Esophagus muscularis mucosa (tissue), 4 donors: ENCODE data around the gene CEACAM1. TPM values are rescaled to one million over a fixed set of nuclear protein-coding genes. Genes with fewer than 3 reads are reported as not detected.
"Not testable (repeated sequence)": the region's sequence is repeated elsewhere in the genome, so short reads cannot be mapped to it uniquely, and the experiment has no call there.

Experiments used
- DNase-seq: peaks from one replicate; pipeline ENCODE4 v3.0.0-alpha.2; 2017; ENCODE audit errors: extremely low spot score
- H3K27ac ChIP-seq, 4 donors: fragments of 200-600 bp; sonication (generic); replicated peaks in 1 of 4; 1 replicate in 3 of 4; 2 replicates in 1 of 4; pipeline ENCODE4 v1.5.1; 2016 to 2019; ENCODE audit warnings: mild to moderate bottlenecking in 1 of 4
- H3K27me3 ChIP-seq, 4 donors: fragments of 200-600 bp; sonication (generic); one replicate each; pipeline versions ENCODE4 v1.5.1 to v1.6.0; 2016 to 2019
- H3K36me3 ChIP-seq, 4 donors: fragments of 200-600 bp; sonication (generic); one replicate each; pipeline ENCODE4 v1.5.1; 2016 to 2019
- H3K4me1 ChIP-seq, 4 donors: fragments of 200-600 bp; sonication (generic); one replicate each; pipeline ENCODE4 v1.5.1; 2016 to 2019
- H3K4me3 ChIP-seq, 4 donors: fragments of 200-600 bp; sonication (generic); 1 replicate in 2 of 4; 2 replicates in 2 of 4; pipeline ENCODE4 v1.5.1; 2016 to 2019; ENCODE audit warnings: mild to moderate bottlenecking in 4 of 4, moderate library complexity in 1 of 4
- H3K9me3 ChIP-seq, 4 donors: fragments of 200-600 bp; sonication (generic); 1 replicate in 3 of 4; 2 replicates in 1 of 4; pipeline ENCODE4 v1.5.1; 2016 to 2019
- CTCF ChIP-seq, 3 experiments: fragments of 200-600 bp in 2 of 3; fragments of 450-650 bp in 1 of 3; sonication (generic) in 2 of 3; IDR thresholded peaks; one replicate each; pipeline ENCODE4 v1.5.1; 2017 to 2019; ENCODE audit warnings: antibody characterized with exemption in 3 of 3, mild to moderate bottlenecking in 2 of 3, moderate library complexity in 1 of 3
- EP300 ChIP-seq: sonication (generic); formaldehyde crosslinking; IDR thresholded peaks from one replicate; pipeline ENCODE4 v1.6.1; 2017; ENCODE audit warnings: antibody characterized with exemption
- POLR2A ChIP-seq: fragments of 450-650 bp; IDR thresholded peaks from one replicate; pipeline ENCODE4 v1.6.1; 2017; ENCODE audit warnings: antibody characterized with exemption, moderate library complexity, mild to moderate bottlenecking, low read depth
- POLR2AphosphoS5 ChIP-seq, 2 donors: sonication (generic); formaldehyde crosslinking; IDR thresholded peaks; one replicate each; pipeline ENCODE4 v1.6.1; 2017; ENCODE audit warnings: antibody characterized with exemption in 2 of 2
- WGBS: methylation state at CpG from one replicate; pipeline ENCODE4 v1.1.5; 2018; 5-methylcytosine and 5-hydroxymethylcytosine counted together
- intact Hi-C: fragments of 100-400 bp; cut with DNase I; formaldehyde crosslinking; loops from one replicate; pipeline ENCODE4 v1.15.1; 2023
- total RNA-seq, 4 donors: library from RNA; depleted of rRNA; stranded (reverse); fragments of >200 nt; gene quantifications; one replicate each; pipeline versions ENCODE4 v1.1.0 to v1.2.1, GENCODE V29; 2016

Gene CEACAM1
- total RNA-seq, 4 donors from 2014 or later, result 1.2 to 3.1 (median 1.7) TPM

- TF ChIP-seq CTCF (IDR thresholded peaks at IDR 0.05) (no peak), POLR2A (no peak), POLR2AphosphoS5 (IDR thresholded peaks at IDR 0.05) (no peak), EP300 (no peak)
- Histone ChIP-seq H3K27me3 (peaks cover 0 to 11% (median 0%) of the 10 kb centered on the region in 4 donors), H3K4me3 (no peak overlapping the region), H3K36me3 (no peaks in the 10 kb centered on the region), H3K4me1 (no peaks in the 10 kb centered on the region), H3K9me3 (peaks cover 0 to 5% (median 0%) of the 10 kb centered on the region in 4 donors), H3K27ac (no peak overlapping the region)
- DNase-seq, result no peak
- 86% methylated on average over 4 of the region's 4 CpGs for WGBS
- intact Hi-C loops, result no loop called here
These were observed 18.7 kb upstream of the CEACAM1 start for GRCh38 chr19:42546831-42547500.

- whole genome bisulfite sequencing, result 85% methylated on average over 4 of the region's 4 CpGs
- intact Hi-C loops, result no loop called here
These were observed 15.9 kb upstream of the CEACAM1 start for GRCh38 chr19:42544146-42544545.

GRCh38 chr19:42542791-42543190 is 14.5 kb upstream of the CEACAM1 start:
- H3K4me1 ChIP-seq, result no peaks in the 10 kb centered on the region
- intact Hi-C loops, result no loop called here
- H3K36me3 ChIP-seq, result no peaks in the 10 kb centered on the region
- no peak overlapping the region for H3K27ac ChIP-seq
- WGBS, result 93% methylated on average over 2 of the region's 2 CpGs
- H3K4me3 ChIP-seq, result no peak overlapping the region
- H3K27me3 ChIP-seq, result peaks cover 0 to 11% (median 0%) of the 10 kb centered on the region in 4 donors
- TF ChIP-seq EP300 (no peak), POLR2A (no peak), POLR2AphosphoS5 (IDR thresholded peaks at IDR 0.05) (no peak), CTCF (IDR thresholded peaks at IDR 0.05) (no peak)
- no peak for DNase-seq
- H3K9me3 ChIP-seq, result peaks cover 0 to 2% (median 0%) of the 10 kb centered on the region in 4 donors

More at GRCh38 chr19:42544146-42544545, 15.9 kb upstream of the CEACAM1 start:
- no peak overlapping the region for H3K27ac ChIP-seq
- no peak for DNase-seq
- no peaks in the 10 kb centered on the region for H3K4me1 ChIP-seq
- H3K4me3 ChIP-seq, result no peak overlapping the region
- TF ChIP-seq POLR2AphosphoS5 (IDR thresholded peaks at IDR 0.05), result no peak
- no peak for TF ChIP-seq POLR2A
- TF ChIP-seq CTCF (IDR thresholded peaks at IDR 0.05), result no peak
- no peak for TF ChIP-seq EP300
- H3K36me3 ChIP-seq, result no peaks in the 10 kb centered on the region
- peaks cover 0 to 5% (median under 1%) of the 10 kb centered on the region in 4 donors for H3K9me3 ChIP-seq
- peaks cover 0 to 11% (median 0%) of the 10 kb centered on the region in 4 donors for H3K27me3 ChIP-seq

- TF ChIP-seq POLR2A, result no peak
- Histone ChIP-seq H3K9me3 (peaks cover 0 to 2% (median 0%) of the 10 kb centered on the region in 4 donors), H3K27ac (no peak overlapping the region), H3K4me3 (no peak overlapping the region), H3K4me1 (no peaks in the 10 kb centered on the region), H3K36me3 (no peaks in the 10 kb centered on the region), H3K27me3 (peaks cover 0 to 11% (median 0%) of the 10 kb centered on the region in 4 donors)
- no peak for DNase-seq
- 44% methylated on average over 7 of the region's 8 CpGs for WGBS
- intact Hi-C loops, result no loop called here
These were observed 11.8 kb upstream of the CEACAM1 start for GRCh38 chr19:42540071-42540553.

GRCh38 chr19:42538841-42539709 is 10.8 kb upstream of the CEACAM1 start:
- TF ChIP-seq EP300 (no peak), POLR2AphosphoS5 (IDR thresholded peaks at IDR 0.05) (no peak), POLR2A (no peak), CTCF (IDR thresholded peaks at IDR 0.05) (no peak)
- Histone ChIP-seq H3K27me3 (peaks cover 0 to 11% (median 0%) of the 10 kb centered on the region in 4 donors), H3K4me1 (no peaks in the 10 kb centered on the region), H3K27ac (no peak overlapping the region), H3K4me3 (no peak overlapping the region), H3K36me3 (no peaks in the 10 kb centered on the region), H3K9me3 (peaks cover 0 to 2% (median 0%) of the 10 kb centered on the region in 4 donors)
- DNase-seq, result no peak
- intact Hi-C loops, result no loop called here
- 77% methylated on average over 6 of the region's 7 CpGs for WGBS

- H3K27me3 ChIP-seq, H3K4me1 ChIP-seq, H3K27ac ChIP-seq, DNase-seq, H3K4me3 ChIP-seq, H3K36me3 ChIP-seq, H3K9me3 ChIP-seq, intact Hi-C loops: not testable (repeated sequence)
- 78% methylated on average over 2 of the region's 2 CpGs for WGBS
These were observed 7.0 kb upstream of the CEACAM1 start for GRCh38 chr19:42535276-42535675.
